Activated T-cell treated with anti-CD3 and anti-CD28 coated beads for 48 hours (primary cell): ENCODE data around the gene GZF1.

ENCODE experiments used
- DNase-seq: peaks from one replicate; pipeline ENCODE4 v3.0.0-alpha.2; 2020; ENCODE audit warnings: low read depth

Gene GZF1

GRCh38 chr20:23369072-23369823 is 7.3 kb downstream of the GZF1 start:
- DNase-seq, result no peak

GRCh38 chr20:23370274-23370673 is 8.3 kb downstream of the GZF1 start:
- no peak for DNase-seq

- DNase-seq, result no peak
These were observed 8.9 kb downstream of the GZF1 start for GRCh38 chr20:23370873-23371272.

GRCh38 chr20:23371496-23371895 is 9.5 kb downstream of the GZF1 start:
- no peak for DNase-seq

GRCh38 chr20:23374441-23374840 is 12.5 kb downstream of the GZF1 start:
- no peak for DNase-seq

- DNase-seq, result no peak
These were observed 13.8 kb downstream of the GZF1 start for GRCh38 chr20:23375827-23376226.

DNA sequence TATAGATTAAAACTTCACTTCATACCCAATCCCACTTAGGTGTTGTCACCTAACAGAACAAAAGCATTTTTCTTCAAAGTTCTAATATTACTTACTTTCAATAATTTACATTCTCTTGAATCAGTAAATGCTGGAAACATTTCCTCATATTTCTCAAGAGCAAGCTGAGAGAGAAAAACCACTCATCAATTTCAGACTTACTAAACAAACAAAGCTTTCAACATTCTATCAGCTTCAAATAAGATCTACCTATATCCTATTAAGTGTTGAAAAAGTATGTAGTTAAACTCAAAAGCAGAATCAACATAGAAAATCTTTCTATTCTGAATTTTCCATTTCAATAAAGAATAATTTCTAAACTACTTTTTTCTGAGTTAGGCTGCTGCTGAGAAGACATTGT is 17.8 kb downstream of the GZF1 start:
- DNase-seq, result no peak

DNA sequence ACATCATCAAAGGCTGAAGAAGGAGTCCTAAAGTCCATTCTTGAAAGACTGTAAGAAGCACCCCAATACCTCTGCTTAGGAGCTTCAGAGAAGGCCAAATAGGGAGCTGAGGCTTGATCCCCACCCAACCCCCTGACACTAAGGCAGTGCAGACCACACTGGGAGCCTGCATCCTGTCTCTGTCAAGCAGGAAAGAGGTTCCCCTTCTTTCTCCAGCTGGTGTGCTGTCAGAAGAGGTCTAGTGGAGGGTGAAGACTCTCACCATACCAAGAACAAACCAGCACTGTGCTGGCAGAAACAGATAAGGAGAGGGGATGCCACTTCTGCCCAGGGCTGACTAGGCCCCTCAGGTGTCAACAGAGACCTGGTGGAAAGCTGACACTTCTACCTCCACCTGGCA is 19.9 kb downstream of the GZF1 start:
- no peak for DNase-seq

GRCh38 chr20:23386304-23387117 is 24.5 kb downstream of the GZF1 start:
- DNase-seq, result no peak

GRCh38 chr20:23387118-23387443 is 25.1 kb downstream of the GZF1 start:
- DNase-seq, result no peak

- DNase-seq, result no peak
These were observed 28.3 kb downstream of the GZF1 start for GRCh38 chr20:23390091-23390774.

GRCh38 chr20:23391707-23392310 is 29.8 kb downstream of the GZF1 start:
- no peak for DNase-seq

DNA sequence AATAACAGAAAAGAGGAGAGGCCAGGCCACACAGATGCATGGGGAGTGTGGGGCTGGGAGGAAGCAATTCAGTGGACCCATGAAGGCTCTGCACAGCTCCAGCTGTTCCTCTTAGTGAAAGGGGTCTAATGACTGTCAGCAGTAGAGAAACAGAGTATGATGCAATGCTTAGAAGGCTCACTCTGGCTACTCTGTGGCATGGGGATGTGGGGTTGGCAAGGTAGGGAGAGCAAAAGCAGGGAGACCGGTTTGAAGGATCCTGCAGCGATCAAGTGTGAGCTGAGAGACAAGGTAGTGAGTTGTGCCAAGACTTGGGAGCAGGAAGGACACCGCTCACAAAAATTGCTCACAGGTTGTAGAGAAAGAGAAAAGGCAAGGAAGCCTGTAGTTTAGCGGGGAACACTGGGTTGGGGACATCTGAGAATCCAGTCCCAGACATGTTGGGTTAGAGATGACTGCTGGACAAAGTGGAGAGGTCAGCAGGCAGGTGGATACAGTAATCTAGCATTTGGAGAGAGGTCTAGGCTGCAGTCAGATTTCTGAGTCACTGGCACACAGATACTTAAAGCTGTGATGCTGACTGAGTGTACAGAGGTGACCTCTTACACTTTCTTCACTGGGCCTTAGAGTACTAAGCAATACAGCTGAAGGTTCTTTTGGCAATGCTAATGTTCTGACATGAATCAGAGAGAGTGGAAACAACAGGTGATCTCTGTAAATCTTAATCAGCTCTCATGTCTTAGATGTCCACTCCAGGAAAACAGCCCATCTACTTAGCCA is 32.2 kb downstream of the GZF1 start:
- no peak for DNase-seq

GRCh38 chr20:23396950-23397627 is 35.1 kb downstream of the GZF1 start:
- no peak for DNase-seq

DNA sequence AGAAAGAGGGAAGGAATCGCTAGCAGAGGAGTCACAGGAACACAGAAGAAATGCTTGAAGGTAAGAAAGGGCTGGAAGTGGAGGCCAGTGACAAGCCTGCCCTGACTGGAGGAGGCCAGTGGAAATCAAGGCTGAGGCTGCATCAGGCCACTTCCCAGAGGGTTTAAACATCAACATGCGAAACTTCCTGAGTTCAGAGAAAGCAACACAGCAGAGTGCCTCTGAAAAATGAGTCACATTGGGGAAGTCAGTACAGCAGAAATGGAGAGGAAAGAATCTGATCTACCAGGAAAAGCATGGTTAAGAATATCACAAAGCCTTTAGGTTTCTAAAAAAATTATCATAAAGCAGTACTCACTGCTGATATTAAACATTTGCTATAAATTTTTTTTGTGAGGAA is 36.0 kb downstream of the GZF1 start:
- no peak for DNase-seq

DNA sequence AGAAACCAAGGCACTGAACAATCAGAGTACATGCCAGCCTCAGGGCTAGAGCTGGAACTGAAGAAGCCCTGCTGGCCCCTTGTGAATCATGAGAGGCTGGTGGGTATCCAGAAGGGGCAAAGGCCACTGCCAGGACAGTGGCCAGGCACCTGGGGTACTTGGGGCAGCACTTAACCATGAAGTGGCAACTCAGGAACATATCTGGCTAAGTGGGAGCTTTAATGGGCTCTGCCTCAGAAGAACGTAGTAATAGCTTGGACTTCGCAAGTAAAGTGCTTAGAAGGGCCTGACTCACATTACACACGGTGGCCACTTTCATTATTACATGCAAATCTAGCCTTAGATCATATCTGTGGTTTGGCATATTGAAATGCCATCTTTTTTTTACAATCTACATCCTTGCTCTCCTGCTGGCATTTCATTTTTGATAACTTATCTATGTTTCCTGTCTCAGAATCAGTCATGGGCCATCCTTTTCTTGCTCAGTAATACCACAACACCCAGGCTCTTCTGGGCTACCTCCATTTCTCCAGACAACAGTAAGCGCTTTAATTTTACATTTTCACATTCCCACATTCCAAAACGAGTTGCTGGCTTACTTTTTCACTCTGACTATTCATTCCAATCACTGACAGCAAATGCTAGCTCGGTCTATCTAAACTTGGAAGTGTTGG is 37.7 kb downstream of the GZF1 start:
- no peak for DNase-seq

DNA sequence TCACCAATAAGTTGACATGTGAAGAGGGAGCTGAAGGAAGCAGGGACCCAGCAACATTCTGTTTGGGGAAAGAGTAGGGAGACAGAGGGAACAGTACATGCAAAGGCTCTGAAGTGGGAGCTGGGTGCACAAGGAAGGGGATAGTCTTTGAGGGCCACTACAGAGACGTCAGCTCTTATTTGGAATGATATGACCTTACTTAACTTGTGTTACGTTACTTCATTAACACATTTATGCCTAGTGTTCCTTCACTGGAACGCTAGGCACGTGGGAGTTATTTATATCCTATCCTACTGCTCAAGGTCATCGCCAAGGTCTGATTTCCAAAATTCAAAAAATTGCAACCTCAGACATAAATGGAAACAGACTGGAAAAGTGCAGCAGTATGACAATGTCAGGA is 39.1 kb downstream of the GZF1 start:
- no peak for DNase-seq

DNA sequence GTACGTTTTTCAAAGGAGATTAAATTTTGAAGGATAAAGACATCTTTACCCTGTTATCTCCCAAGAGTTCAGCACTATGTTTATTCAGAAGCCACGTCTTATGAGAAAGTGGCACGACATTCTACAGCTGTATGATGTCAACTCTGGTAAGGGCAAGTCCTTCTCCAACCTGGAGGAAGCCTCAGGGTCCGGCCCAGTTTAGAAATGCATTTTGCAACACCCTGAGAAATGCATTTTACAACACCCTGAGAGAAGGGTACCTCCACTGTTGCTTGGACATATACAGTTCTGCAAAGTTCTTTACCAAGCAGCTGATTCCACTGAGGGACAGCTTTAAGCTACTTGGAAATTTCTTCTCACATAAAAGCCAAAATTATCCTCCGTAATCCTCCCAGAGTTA is 41.8 kb downstream of the GZF1 start:
- DNase-seq, result no peak

DNA sequence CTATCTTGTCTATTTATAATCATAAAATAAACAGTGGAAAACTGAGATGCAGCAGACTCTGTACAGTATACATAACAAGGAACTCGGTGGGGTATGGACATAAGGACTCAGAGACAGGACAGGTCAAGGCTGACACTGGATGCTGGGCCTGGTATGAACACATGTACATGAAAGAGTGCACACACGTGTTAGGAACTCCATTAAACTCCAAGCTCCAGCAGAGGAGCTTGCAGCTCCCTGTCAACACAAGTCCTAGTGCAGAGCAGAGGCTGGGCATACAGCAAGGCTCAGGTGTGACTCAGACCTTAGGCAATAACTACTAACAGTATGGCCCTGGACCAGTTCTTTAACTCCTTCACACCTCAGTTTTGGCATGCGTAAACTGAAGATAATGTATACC is 42.2 kb downstream of the GZF1 start:
- no peak for DNase-seq

- DNase-seq, result no peak
These were observed 44.9 kb downstream of the GZF1 start for GRCh38 chr20:23406880-23407279.
